H1 (cell line): ENCODE measurements around the gene SRPRB. TPM values are rescaled to one million over a fixed set of nuclear protein-coding genes. Genes with fewer than 3 reads are reported as not detected.

Source experiments
- CREB1 ChIP-seq: IDR thresholded peaks from 2 replicates; pipeline ENCODE4 v1.6.1; 2012; ENCODE audit warnings: inconsistent platforms
- EGR1 ChIP-seq: IDR thresholded peaks from 2 replicates; pipeline ENCODE4 v1.6.1; 2011; ENCODE audit warnings: low read depth, low read length, borderline replicate concordance
- GTF2F1 ChIP-seq: IDR thresholded peaks from 2 replicates; pipeline ENCODE4 v1.6.1; 2012; ENCODE audit warnings: low read depth, low read length, improper control_type of control experiment, borderline replicate concordance
- MAFK ChIP-seq: IDR thresholded peaks from 2 replicates; pipeline ENCODE4 v1.6.1; 2012; ENCODE audit warnings: low read depth, mild to moderate bottlenecking, improper control_type of control experiment, low read length
- SAP30 ChIP-seq: fragments of 300-600 bp; sonication (generic); IDR thresholded peaks from 2 replicates; pipeline ENCODE4 v1.7.1; 2012; ENCODE audit warnings: low read length, moderate library complexity, mild to moderate bottlenecking, inconsistent platforms; ENCODE audit not compliant: insufficient read depth, insufficient replicate concordance
- SIRT6 ChIP-seq: IDR thresholded peaks from one replicate; pipeline ENCODE4 v1.7.1; 2012; ENCODE audit warnings: low read length, inconsistent platforms
- SUZ12 ChIP-seq: fragments of 200-600 bp; sonication (generic); IDR thresholded peaks from 2 replicates; pipeline ENCODE4 v1.6.1; 2012; ENCODE audit warnings: mild to moderate bottlenecking, inconsistent platforms, low read length, moderate library complexity, mixed read lengths
- TCF12 ChIP-seq: IDR thresholded peaks from 2 replicates; pipeline ENCODE4 v1.6.1; 2011; ENCODE audit warnings: low read depth, mild to moderate bottlenecking, low read length
- ZNF274 ChIP-seq: IDR thresholded peaks from 2 replicates; pipeline ENCODE4 v1.7.0; 2012; ENCODE audit warnings: low read length, borderline replicate concordance; ENCODE audit errors: extremely low read depth
- polyA plus RNA-seq, 7 experiments: library from polyadenylated mRNA; depleted of rRNA in 3 of 7; stranded (reverse) in 5 of 7; unstranded in 2 of 7; fragments of >200 nt in 5 of 7; fragments of 200-250 nt in 2 of 7; gene quantifications; 1 replicate in 5 of 7; 2 replicates in 1 of 7; 4 replicates in 1 of 7; pipeline versions ENCODE4 v1.2.1 to v1.2.3, GENCODE V29; 2011 to 2013; ENCODE audit warnings: missing spikeins in 2 of 7, mixed read lengths in 2 of 7
- total RNA-seq: library from RNA; stranded (reverse); fragmentation: NEBNext Ultra II Directional; extraction: Animal tissue kit (Norgen Biotek cat#: 25700); gene quantifications from 2 replicates; pipeline ENCODE4 v1.2.1, GENCODE V29; 2021
- TF ChIP-seq, protein P1 (sequence below): IDR thresholded peaks from 2 replicates; pipeline ENCODE4 v1.6.1; 2012; ENCODE audit warnings: inconsistent platforms

Gene SRPRB
- total and polyA plus RNA-seq, 2 of the 8 experiments (the other 6 are each of a cell fraction or from before 2014, with no cell fraction given) = 15.9 to 49.8 TPM

DNA sequence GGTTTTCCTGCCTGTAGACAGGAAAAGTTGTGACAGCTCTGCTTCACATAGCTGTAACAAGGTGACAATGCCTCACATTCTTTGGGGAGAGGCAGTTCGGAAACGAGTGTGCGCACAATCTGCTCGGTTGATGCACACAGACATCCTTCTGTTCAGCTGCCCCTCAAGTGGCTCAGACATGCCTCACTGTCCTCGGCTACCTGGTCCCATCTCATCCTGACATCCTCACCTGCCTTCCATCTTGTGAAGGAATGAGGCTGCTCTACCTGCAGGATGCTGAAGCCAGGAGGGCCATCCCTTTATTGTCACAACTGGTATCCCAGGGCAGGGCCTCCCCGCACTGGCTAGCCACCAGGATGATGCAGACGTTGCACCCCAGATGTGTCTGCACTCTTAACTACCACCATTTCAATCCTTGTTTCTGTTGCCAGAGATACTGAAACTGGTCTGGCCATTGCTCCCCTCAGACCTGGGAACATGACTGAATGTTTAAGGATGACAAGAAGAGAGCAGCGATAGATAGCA lies 19.4 kb downstream of the SRPRB start (continued):
- TF ChIP-seq, protein P1, sequence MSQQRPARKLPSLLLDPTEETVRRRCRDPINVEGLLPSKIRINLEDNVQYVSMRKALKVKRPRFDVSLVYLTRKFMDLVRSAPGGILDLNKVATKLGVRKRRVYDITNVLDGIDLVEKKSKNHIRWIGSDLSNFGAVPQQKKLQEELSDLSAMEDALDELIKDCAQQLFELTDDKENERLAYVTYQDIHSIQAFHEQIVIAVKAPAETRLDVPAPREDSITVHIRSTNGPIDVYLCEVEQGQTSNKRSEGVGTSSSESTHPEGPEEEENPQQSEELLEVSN = no peak
- TF ChIP-seq ZNF274 (no peak), GTF2F1 (no peak), SAP30 (no peak), EGR1 (no peak), SIRT6 (no peak), TCF12 (no peak), MAFK (no peak), CREB1 (no peak), SUZ12 (no peak)
- TF ChIP-seq, all 59 proteins: peak for 0
